Thyroid gland (tissue), 4 donors: Measurements from ENCODE around the gene TBC1D25.

Experiments
- POLR2A ChIP-seq, 2 donors: fragments of 450-650 bp; IDR thresholded peaks; one replicate each; pipeline ENCODE4 v1.6.1; 2017; ENCODE audit warnings: antibody characterized with exemption in 2 of 2, mild to moderate bottlenecking in 2 of 2, moderate library complexity in 1 of 2
- TF ChIP-seq, protein P1 (sequence below), 6 experiments: fragments of 200-600 bp in 3 of 6; fragments of 450-650 bp in 3 of 6; sonication (generic) in 3 of 6; IDR thresholded peaks; one replicate each; pipeline ENCODE4 v1.5.1; 2016 to 2019; ENCODE audit warnings: antibody characterized with exemption in 6 of 6, mild to moderate bottlenecking in 2 of 6, inconsistent platforms in 1 of 6, moderate library complexity in 1 of 6

GRCh38 chrX:48533165-48533564, 6.3 kb upstream of the TBC1D25 start:
- TF ChIP-seq, protein P1, sequence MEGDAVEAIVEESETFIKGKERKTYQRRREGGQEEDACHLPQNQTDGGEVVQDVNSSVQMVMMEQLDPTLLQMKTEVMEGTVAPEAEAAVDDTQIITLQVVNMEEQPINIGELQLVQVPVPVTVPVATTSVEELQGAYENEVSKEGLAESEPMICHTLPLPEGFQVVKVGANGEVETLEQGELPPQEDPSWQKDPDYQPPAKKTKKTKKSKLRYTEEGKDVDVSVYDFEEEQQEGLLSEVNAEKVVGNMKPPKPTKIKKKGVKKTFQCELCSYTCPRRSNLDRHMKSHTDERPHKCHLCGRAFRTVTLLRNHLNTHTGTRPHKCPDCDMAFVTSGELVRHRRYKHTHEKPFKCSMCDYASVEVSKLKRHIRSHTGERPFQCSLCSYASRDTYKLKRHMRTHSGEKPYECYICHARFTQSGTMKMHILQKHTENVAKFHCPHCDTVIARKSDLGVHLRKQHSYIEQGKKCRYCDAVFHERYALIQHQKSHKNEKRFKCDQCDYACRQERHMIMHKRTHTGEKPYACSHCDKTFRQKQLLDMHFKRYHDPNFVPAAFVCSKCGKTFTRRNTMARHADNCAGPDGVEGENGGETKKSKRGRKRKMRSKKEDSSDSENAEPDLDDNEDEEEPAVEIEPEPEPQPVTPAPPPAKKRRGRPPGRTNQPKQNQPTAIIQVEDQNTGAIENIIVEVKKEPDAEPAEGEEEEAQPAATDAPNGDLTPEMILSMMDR (IDR thresholded peaks at IDR 0.05), result no peak
- no peak for TF ChIP-seq POLR2A (IDR thresholded peaks at IDR 0.05)
